GM12878 (cell line): ENCODE results near the gene LMO7. TPM values are rescaled to one million over a fixed set of nuclear protein-coding genes. Genes with fewer than 3 reads are reported as not detected.

Source experiments
- ATAC-seq: fragments of 200-7000 bp; cut with Tn5 transposase; 3 replicates; pipeline ENCODE4 v1.9.1; 2020; ENCODE audit warnings: mild to moderate bottlenecking, moderate library complexity
- BruUV-seq: library from RNA; stranded (reverse); fragments of 400-500 nt; replicated peaks from 2 replicates; lab custom pipeline; 2021; lab: Mats Ljungman, UMichigan
- CTCF ChIA-PET: fragments of 300-600 bp; sonication (Branson Sonifier 250); formaldehyde crosslinking; extraction: SDS; loops from one replicate; lab custom pipeline; 2021; ENCODE audit warnings: inconsistent platforms; lab: Yijun Ruan, JAX
- POLR2A ChIA-PET: fragments of 350-600 bp; formaldehyde crosslinking; extraction: SDS; loops from one replicate; lab custom pipeline; 2021; ENCODE audit warnings: inconsistent platforms; lab: Charles Lee
- RAD21 ChIA-PET: fragments of 300-600 bp; sonication (Branson Sonifier 250); formaldehyde crosslinking; loops from one replicate; lab custom pipeline; 2023; ENCODE audit warnings: antibody characterized with exemption; ENCODE audit not compliant: unreplicated experiment; lab: Charles Lee
- SMC1A ChIA-PET: fragments of 300-600 bp; sonication (Branson Sonifier 250); formaldehyde crosslinking; loops from one replicate; lab custom pipeline; 2023; ENCODE audit not compliant: unreplicated experiment, uncharacterized antibody; lab: Charles Lee
- DNase-seq: peaks from one replicate; pipeline ENCODE4 v3.0.0-alpha.2; 2011; ENCODE audit warnings: low read depth, low spot score
- FAIRE-seq: peaks from 3 replicates; lab custom pipeline; 2011; peaks lifted over from hg19 to GRCh38; lab: Jason Lieb, UNC
- H2AFZ ChIP-seq: 2 replicates; pipeline ENCODE4 v1.6.0; 2011; ENCODE audit warnings: low read depth, low read length, control low read depth; ENCODE audit not compliant: control insufficient read depth
- H3K27ac ChIP-seq: 2 replicates; pipeline ENCODE4 v1.5.1; 2011; ENCODE audit warnings: control low read depth; ENCODE audit not compliant: control insufficient read depth, insufficient read depth
- H3K27me3 ChIP-seq, 2 experiments: replicated peaks in 1 of 2; 2 replicates each; pipeline versions ENCODE4 v1.6.0 to v1.6.1; 2011; ENCODE audit warnings: low read length in 1 of 2; ENCODE audit not compliant: control insufficient read depth in 2 of 2, insufficient read depth in 2 of 2
- H3K36me3 ChIP-seq, 2 experiments: 2 replicates each; pipeline ENCODE4 v1.5.1; 2011; ENCODE audit warnings: low read length in 1 of 2; ENCODE audit not compliant: control insufficient read depth in 2 of 2, insufficient read depth in 2 of 2
- H3K4me1 ChIP-seq: 2 replicates; pipeline ENCODE4 v1.6.1; 2011; ENCODE audit warnings: mild to moderate bottlenecking, low read length, moderate library complexity, mixed read lengths; ENCODE audit not compliant: control insufficient read depth, insufficient read depth
- H3K4me2 ChIP-seq: 2 replicates; pipeline ENCODE4 v1.6.0; 2011; ENCODE audit warnings: control low read depth; ENCODE audit not compliant: control insufficient read depth, insufficient read depth
- H3K4me3 ChIP-seq: fragments of 200-600 bp; sonication (generic); 2 replicates; pipeline ENCODE4 v1.5.1; 2016
- H3K79me2 ChIP-seq: 2 replicates; pipeline ENCODE4 v1.6.0; 2011; ENCODE audit warnings: low read length; ENCODE audit not compliant: control insufficient read depth, insufficient read depth
- H3K9ac ChIP-seq: 2 replicates; pipeline ENCODE4 v1.8.0; 2011; ENCODE audit warnings: low read length, control low read depth, mixed read lengths; ENCODE audit not compliant: control insufficient read depth, insufficient read depth
- H3K9me3 ChIP-seq: replicated peaks from 3 replicates; pipeline ENCODE4 v1.5.1; 2011; ENCODE audit warnings: mild to moderate bottlenecking, low read length; ENCODE audit not compliant: control insufficient read depth, insufficient read depth
- H4K20me1 ChIP-seq: 2 replicates; pipeline ENCODE4 v1.6.0; 2011; ENCODE audit not compliant: control insufficient read depth, insufficient read depth
- ATF7 ChIP-seq: fragments of 450-650 bp; IDR thresholded peaks from 2 replicates; pipeline ENCODE4 v1.6.1; 2016; ENCODE audit warnings: low read depth, mild to moderate bottlenecking
- EP300 ChIP-seq, 2 experiments: fragments of 150-350 bp in 1 of 2; IDR thresholded peaks; 2 replicates each; pipeline ENCODE4 v1.6.1; 2011 to 2012; ENCODE audit warnings: low read depth in 2 of 2, low read length in 2 of 2, borderline replicate concordance in 1 of 2, improper control_type of control experiment in 1 of 2, inconsistent platforms in 1 of 2; ENCODE audit not compliant: control insufficient read depth in 1 of 2
- IKZF2 ChIP-seq, 2 experiments: fragments of 450-650 bp; IDR thresholded peaks; 2 replicates each; pipeline ENCODE4 v1.6.1; 2017; ENCODE audit warnings: mild to moderate bottlenecking in 2 of 2, moderate library complexity in 2 of 2
- KAT2A ChIP-seq: conservative IDR thresholded peaks from 2 replicates; pipeline ENCODE4 v1.6.1; 2011; ENCODE audit warnings: low read depth, low read length; ENCODE audit not compliant: control insufficient read depth
- MXI1 ChIP-seq: fragments of 150-350 bp; IDR thresholded peaks from 2 replicates; pipeline ENCODE4 v1.6.1; 2011; ENCODE audit warnings: low read depth, mild to moderate bottlenecking, inconsistent platforms, low read length, improper control_type of control experiment
- NBN ChIP-seq: fragments of 450-650 bp; IDR thresholded peaks from 2 replicates; pipeline ENCODE4 v1.6.1; 2016
- RUNX3 ChIP-seq: IDR thresholded peaks from 2 replicates; pipeline ENCODE4 v1.6.1; 2012; ENCODE audit warnings: low read length, inconsistent platforms
- YBX1 ChIP-seq: fragments of 450-650 bp; IDR thresholded peaks from 2 replicates; pipeline ENCODE4 v1.6.1; 2016; ENCODE audit warnings: antibody characterized with exemption
- WGBS: methylation state at CpG from one replicate; pipeline ENCODE4 v1.1.6; 2016; ENCODE audit warnings: low lambda C conversion rate; ENCODE audit not compliant: insufficient replicate concordance, insufficient coverage; ENCODE audit errors: missing lambda C conversion rate; 5-methylcytosine and 5-hydroxymethylcytosine counted together
- in situ Hi-C: fragments of 300-500 bp; cut with MboI; formaldehyde crosslinking; loops from 9 replicates; pipeline ENCODE4 v1.14.3; 2018; ENCODE audit warnings: mixed read lengths
- intact Hi-C: fragments of 100-400 bp; cut with micrococcal nuclease; formaldehyde crosslinking; loops from one replicate; pipeline ENCODE4 v1.14.2; 2022; ENCODE audit not compliant: unreplicated experiment
- polyA plus RNA-seq, 11 experiments: library from polyadenylated mRNA; depleted of rRNA in 4 of 11; unstranded in 6 of 11; stranded (reverse) in 5 of 11; fragments of >200 nt; fragmentation: Nextera tagmentation in 4 of 11; fragmentation: Illumina TruSeq in 1 of 11; extraction: Ambion mirVana in 4 of 11; extraction: Trizol in 1 of 11; gene quantifications; 1 replicate in 1 of 11; 2 replicates in 10 of 11; pipeline versions ENCODE4 v1.2.1 to v1.2.3, GENCODE V29; 2011 to 2016; ENCODE audit warnings: inconsistent platforms in 2 of 11, missing spikeins in 2 of 11, low read depth in 1 of 11
- total RNA-seq, 4 experiments: library from RNA; depleted of rRNA in 3 of 4; stranded (reverse); fragments of >200 nt in 3 of 4; fragmentation: Illumina TruSeq in 1 of 4; extraction: Trizol in 1 of 4; gene quantifications; 2 replicates each; pipeline versions ENCODE4 v1.2.1 to v1.2.3, GENCODE V29; 2013 to 2021
- TF ChIP-seq, protein P1 (sequence below): fragments of 450-650 bp; IDR thresholded peaks from 2 replicates; pipeline ENCODE4 v1.6.1; 2016; ENCODE audit warnings: mild to moderate bottlenecking
- TF ChIP-seq, protein P2 (sequence below): fragments of 450-650 bp; IDR thresholded peaks from 2 replicates; pipeline ENCODE4 v1.6.1; 2018; ENCODE audit warnings: borderline replicate concordance, mild to moderate bottlenecking; ENCODE audit not compliant: partially characterized antibody

Gene LMO7
- total and polyA plus RNA-seq, 10 of the 15 experiments (the other 5 are each of a cell fraction or from before 2014, with no cell fraction given): 8.5 to 67.8 (median 36.8) TPM

DNA sequence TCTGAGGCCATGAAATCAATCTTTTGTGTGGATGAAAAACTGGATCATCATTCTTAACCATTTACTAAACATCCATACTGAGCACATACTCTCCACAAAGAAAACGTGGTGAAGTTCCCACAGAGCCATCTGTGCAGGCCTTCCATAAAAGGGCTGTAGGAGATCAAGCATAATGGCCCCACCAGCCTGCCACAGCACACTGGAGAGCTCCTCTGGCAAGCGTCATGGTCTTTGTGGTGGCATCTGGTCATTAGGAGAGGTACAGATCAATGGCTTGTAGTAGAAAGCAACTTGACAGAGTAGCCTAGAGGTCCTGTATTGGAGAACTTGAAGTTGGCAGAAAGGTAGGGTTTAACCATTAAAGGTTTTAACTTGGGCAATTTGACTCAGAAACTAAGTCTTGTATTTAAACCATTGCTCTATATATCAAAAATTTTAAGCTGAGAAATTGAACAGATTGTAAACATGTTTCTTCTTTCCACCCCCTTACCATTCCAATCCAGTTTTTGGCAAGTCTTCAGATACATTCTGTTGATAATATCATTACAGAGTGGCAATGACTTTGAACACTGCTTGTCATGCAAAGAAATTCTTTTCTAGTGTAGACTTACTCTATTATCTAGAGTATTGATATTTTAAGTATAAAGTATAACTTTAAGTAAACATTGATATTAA, 128.3 kb downstream of the LMO7 start:
- H3K36me3 ChIP-seq: no peaks in the 10 kb centered on the region; a peak in 1 of 4 replicates
- no peak overlapping the region for H3K27ac ChIP-seq
- no peak for DNase-seq
- no TSS peak for BruUV-seq
- no peak overlapping the region for H3K4me3 ChIP-seq
- H3K27me3 ChIP-seq: no peaks in the 10 kb centered on the region
- no peak for ATAC-seq
- ChIA-PET SMC1A (interaction anchor here (1.0 to 7.5 kb wide), 9 partner anchors 9 to 106 kb away, joined by 4 to 82 read pairs (median 7); no protein-coding TSS in a partner anchor), POLR2A (interaction anchor here (0.6 to 1.9 kb wide), 2 partner anchors 15 to 69 kb away, joined by 3 to 4 read pairs; no protein-coding TSS in a partner anchor), CTCF (interaction anchor here (0.9 to 4.9 kb wide), 6 partner anchors 15 to 93 kb away, joined by 3 to 55 read pairs (median 4); no protein-coding TSS in a partner anchor), RAD21 (interaction anchor here (0.6 to 5.6 kb wide), 4 partner anchors 19 to 100 kb away, joined by 3 to 72 read pairs (median 5); no protein-coding TSS in a partner anchor)
- no peak overlapping the region for H3K9ac ChIP-seq
- H3K9me3 ChIP-seq: peaks cover 6% of the 10 kb centered on the region
- intact Hi-C loops (no loop called here), in situ Hi-C loops (no loop called here)
- peaks cover 5% of the 10 kb centered on the region; the same call in 1 of the 2 replicates for H3K79me2 ChIP-seq
- no peak overlapping the region for H3K4me2 ChIP-seq
- peaks cover 15% of the 10 kb centered on the region for H3K4me1 ChIP-seq
- WGBS: 74% methylated on average over 2 of the region's 2 CpGs
- no peak for FAIRE-seq
- no peak overlapping the region for H2AFZ ChIP-seq
- H4K20me1 ChIP-seq: no peaks in the 10 kb centered on the region
- TF ChIP-seq NBN: no peak
- no peak for TF ChIP-seq KAT2A
- no peak for TF ChIP-seq IKZF2 (IDR thresholded peaks at IDR 0.05)
- TF ChIP-seq EP300 (IDR thresholded peaks at IDR 0.05; ENCODE audit: borderline replicate concordance in 1 of 2, control insufficient read depth in 1 of 2, low read depth in 2 of 2, low read length in 2 of 2): no peak
- TF ChIP-seq RUNX3: no peak

DNA sequence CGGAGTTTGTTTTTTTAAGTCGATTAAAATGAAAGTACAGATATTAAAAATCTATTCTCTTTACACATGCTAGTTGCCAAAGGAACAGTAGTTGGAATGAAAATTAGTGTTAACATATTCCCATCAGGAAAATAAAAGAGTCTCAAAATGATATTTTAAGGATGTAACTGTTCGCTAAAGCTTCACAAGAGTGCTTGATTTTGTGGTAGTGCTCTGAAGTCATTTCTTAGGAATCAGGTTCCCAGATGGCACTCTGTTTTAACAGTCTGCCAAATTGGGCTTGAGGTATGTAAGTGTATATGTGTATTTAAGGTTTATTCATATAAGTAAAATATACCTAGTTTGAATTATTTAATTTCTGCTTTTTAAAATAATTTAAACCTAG, 128.8 kb downstream of the LMO7 start:
- H3K4me3 ChIP-seq: no peak overlapping the region
- H3K9me3 ChIP-seq: peaks cover 3% of the 10 kb centered on the region
- H3K4me2 ChIP-seq: no peak overlapping the region
- DNase-seq (no peak), ATAC-seq (no peak), FAIRE-seq (no peak)
- peaks cover 5% of the 10 kb centered on the region; the same call in 1 of the 2 replicates for H3K79me2 ChIP-seq
- no peak overlapping the region for H3K9ac ChIP-seq
- WGBS: 100% methylated on average over 3 of the region's 3 CpGs
- no peaks in the 10 kb centered on the region; a peak in 1 of 4 replicates for H3K36me3 ChIP-seq
- H3K27ac ChIP-seq: no peak overlapping the region
- BruUV-seq: no TSS peak
- ChIA-PET POLR2A (no interaction called here), RAD21 (interaction anchor here (0.6 kb wide), 1 partner anchor 100 kb away, joined by 3 read pairs; no protein-coding TSS in a partner anchor), SMC1A (interaction anchor here (1.5 to 5.7 kb wide), 3 partner anchors 8 to 28 kb away, joined by 4 to 50 read pairs (median 5); no protein-coding TSS in a partner anchor), CTCF (interaction anchor here (0.9 to 2.2 kb wide), 5 partner anchors 51 to 105 kb away, joined by 3 to 5 read pairs (median 3); no protein-coding TSS in a partner anchor)
- H3K4me1 ChIP-seq: peaks cover 15% of the 10 kb centered on the region
- H3K27me3 ChIP-seq: no peaks in the 10 kb centered on the region
- in situ Hi-C loops (no loop called here), intact Hi-C loops (no loop called here)
- no peak overlapping the region for H2AFZ ChIP-seq
- H4K20me1 ChIP-seq: no peaks in the 10 kb centered on the region
- no peak for TF ChIP-seq MXI1
- TF ChIP-seq ATF7: no peak
- TF ChIP-seq, protein P1, sequence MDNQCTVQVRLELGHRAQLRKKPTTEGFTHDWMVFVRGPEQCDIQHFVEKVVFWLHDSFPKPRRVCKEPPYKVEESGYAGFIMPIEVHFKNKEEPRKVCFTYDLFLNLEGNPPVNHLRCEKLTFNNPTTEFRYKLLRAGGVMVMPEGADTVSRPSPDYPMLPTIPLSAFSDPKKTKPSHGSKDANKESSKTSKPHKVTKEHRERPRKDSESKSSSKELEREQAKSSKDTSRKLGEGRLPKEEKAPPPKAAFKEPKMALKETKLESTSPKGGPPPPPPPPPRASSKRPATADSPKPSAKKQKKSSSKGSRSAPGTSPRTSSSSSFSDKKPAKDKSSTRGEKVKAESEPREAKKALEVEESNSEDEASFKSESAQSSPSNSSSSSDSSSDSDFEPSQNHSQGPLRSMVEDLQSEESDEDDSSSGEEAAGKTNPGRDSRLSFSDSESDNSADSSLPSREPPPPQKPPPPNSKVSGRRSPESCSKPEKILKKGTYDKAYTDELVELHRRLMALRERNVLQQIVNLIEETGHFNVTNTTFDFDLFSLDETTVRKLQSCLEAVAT: no peak
- TF ChIP-seq YBX1: no peak
- TF ChIP-seq, protein P2, sequence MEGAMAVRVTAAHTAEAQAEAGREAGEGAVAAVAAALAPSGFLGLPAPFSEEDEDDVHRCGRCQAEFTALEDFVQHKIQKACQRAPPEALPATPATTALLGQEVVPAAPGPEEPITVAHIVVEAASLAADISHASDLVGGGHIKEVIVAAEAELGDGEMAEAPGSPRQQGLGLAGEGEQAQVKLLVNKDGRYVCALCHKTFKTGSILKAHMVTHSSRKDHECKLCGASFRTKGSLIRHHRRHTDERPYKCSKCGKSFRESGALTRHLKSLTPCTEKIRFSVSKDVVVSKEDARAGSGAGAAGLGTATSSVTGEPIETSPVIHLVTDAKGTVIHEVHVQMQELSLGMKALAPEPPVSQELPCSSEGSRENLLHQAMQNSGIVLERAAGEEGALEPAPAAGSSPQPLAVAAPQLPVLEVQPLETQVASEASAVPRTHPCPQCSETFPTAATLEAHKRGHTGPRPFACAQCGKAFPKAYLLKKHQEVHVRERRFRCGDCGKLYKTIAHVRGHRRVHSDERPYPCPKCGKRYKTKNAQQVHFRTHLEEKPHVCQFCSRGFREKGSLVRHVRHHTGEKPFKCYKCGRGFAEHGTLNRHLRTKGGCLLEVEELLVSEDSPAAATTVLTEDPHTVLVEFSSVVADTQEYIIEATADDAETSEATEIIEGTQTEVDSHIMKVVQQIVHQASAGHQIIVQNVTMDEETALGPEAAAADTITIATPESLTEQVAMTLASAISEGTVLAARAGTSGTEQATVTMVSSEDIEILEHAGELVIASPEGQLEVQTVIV: no peak
